ENCODE data around the gene CPPED1. TPM values are rescaled to one million over a fixed set of nuclear protein-coding genes. Genes with fewer than 3 reads are reported as not detected.

The CPPED1 gene
- total and polyA plus RNA-seq, 10 of the 15 experiments (the other 5 are each of a cell fraction or from before 2014, with no cell fraction given) = 7.1 to 39.0 (median 16.0) TPM

GRCh38 chr16:12764813-12765488 is 38.7 kb downstream of the CPPED1 start:
- ChIA-PET CTCF (no interaction called here), POLR2A (no interaction called here), RAD21 (ENCODE audit: unreplicated experiment) (no interaction called here), SMC1A (ENCODE audit: uncharacterized antibody, unreplicated experiment) (interaction anchor here (1.3 kb wide), 1 partner anchor 13 kb away, joined by 3 read pairs; no protein-coding TSS in a partner anchor)
- Histone ChIP-seq H3K27me3 (replicated peaks in 1 of 2; ENCODE audit: control insufficient read depth in 2 of 2, insufficient read depth in 2 of 2, low read length in 1 of 2) (no peaks in the 10 kb centered on the region), H2AFZ (ENCODE audit: control insufficient read depth, low read depth, low read length) (no peak overlapping the region), H3K36me3 (ENCODE audit: control insufficient read depth in 2 of 2, insufficient read depth in 2 of 2, low read length in 1 of 2) (peaks cover 0 to 2% of the 10 kb centered on the region in 2 experiments; a peak in 1 of 4 replicates), H3K9ac (ENCODE audit: control insufficient read depth, insufficient read depth, low read length) (no peak overlapping the region), H3K4me3 (no peak overlapping the region), H3K4me1 (ENCODE audit: control insufficient read depth, insufficient read depth, low read length) (no peaks in the 10 kb centered on the region), H3K9me3 (replicated peaks; ENCODE audit: control insufficient read depth, insufficient read depth, low read length) (no peaks in the 10 kb centered on the region), H3K79me2 (ENCODE audit: control insufficient read depth, insufficient read depth, low read length) (no peaks in the 10 kb centered on the region), H3K27ac (ENCODE audit: control insufficient read depth, insufficient read depth) (no peak overlapping the region), H4K20me1 (ENCODE audit: control insufficient read depth, insufficient read depth) (no peaks in the 10 kb centered on the region), H3K4me2 (ENCODE audit: control insufficient read depth, insufficient read depth) (no peak overlapping the region)
- no TSS peak for BruUV-seq (replicated peaks)
- no peak for TF ChIP-seq IRF5 (IDR thresholded peaks at IDR 0.05; ENCODE audit: borderline replicate concordance)
- no peak for TF ChIP-seq NBN (IDR thresholded peaks at IDR 0.05)
- TF ChIP-seq MEF2A (IDR thresholded peaks at IDR 0.05; ENCODE audit: insufficient read depth, low read depth, low read length) = no peak
- TF ChIP-seq MAX (IDR thresholded peaks at IDR 0.05; ENCODE audit: low read depth, low read length) = no peak
- no peak for TF ChIP-seq NFYB (IDR thresholded peaks at IDR 0.05; ENCODE audit: insufficient read depth, low read depth, low read length)
- TF ChIP-seq POLR2AphosphoS5 (IDR thresholded peaks at IDR 0.05; ENCODE audit: low read length) = no peak
- TF ChIP-seq MYC (IDR thresholded peaks at IDR 0.05; ENCODE audit: insufficient read depth, insufficient read length, insufficient replicate concordance, low read length, severe bottlenecking) = no peak
- TF ChIP-seq ZBTB11 (CRISPR knock-in tag; IDR thresholded peaks at IDR 0.05) = no peak
- no peak for TF ChIP-seq HDAC2 (IDR thresholded peaks at IDR 0.05)
- no peak for TF ChIP-seq IRF4 (IDR thresholded peaks at IDR 0.05; ENCODE audit: low read depth, low read length)
- no peak for FAIRE-seq
- intact Hi-C loops (cut with micrococcal nuclease; ENCODE audit: unreplicated experiment) = no loop called here
- 98% methylated on average over 6 of the region's 6 CpGs for WGBS (ENCODE audit: insufficient coverage, insufficient replicate concordance, low lambda C conversion rate, missing lambda C conversion rate)
- ATAC-seq = no peak
- no peak for DNase-seq (ENCODE audit: low read depth, low spot score)
- in situ Hi-C loops (cut with MboI) = no loop called here
